HepG2 (cell line): Measurements from ENCODE around the gene MDM4. TPM values are rescaled to one million over a fixed set of nuclear protein-coding genes. Genes with fewer than 3 reads are reported as not detected.

Source experiments
- ATAC-seq: fragments of 200-7000 bp; cut with Tn5 transposase; 3 replicates; pipeline ENCODE4 v1.9.1; 2020; ENCODE audit warnings: mild to moderate bottlenecking, moderate library complexity
- BruUV-seq: library from RNA; stranded (reverse); fragments of 400-500 nt; replicated peaks from 2 replicates; lab custom pipeline; 2021; lab: Mats Ljungman, UMichigan
- CTCF ChIA-PET: fragments of 300-600 bp; formaldehyde crosslinking; extraction: SDS; loops from one replicate; lab custom pipeline; 2021; ENCODE audit warnings: low total read pairs, inconsistent platforms, low intra/inter-chr PET ratio; lab: Yijun Ruan, JAX
- POLR2A ChIA-PET: fragments of 350-600 bp; sonication (Branson Sonifier 250); formaldehyde crosslinking; loops from one replicate; lab custom pipeline; 2020; ENCODE audit warnings: antibody characterized with exemption, inconsistent platforms; lab: Yijun Ruan, JAX
- DNase-seq: peaks from one replicate; pipeline ENCODE4 v3.0.0-alpha.2; 2015; ENCODE audit warnings: low spot score
- FAIRE-seq: peaks from 3 replicates; lab custom pipeline; 2011; peaks lifted over from hg19 to GRCh38; lab: Jason Lieb, UNC
- H2AFZ ChIP-seq: one replicate; pipeline ENCODE4 v1.6.1; 2011; ENCODE audit warnings: low read length, inconsistent platforms
- H3K27ac ChIP-seq: fragments of 300-600 bp; 3 replicates; pipeline ENCODE4 v1.8.0; 2011; ENCODE audit warnings: mixed run types, mild to moderate bottlenecking, mixed read lengths, low read length, inconsistent platforms; ENCODE audit not compliant: insufficient read depth; ENCODE audit errors: extremely low read length
- H3K27me3 ChIP-seq, 2 experiments: fragments of 200-600 bp in 1 of 2; 2 replicates in 1 of 2; 3 replicates in 1 of 2; pipeline versions ENCODE4 v1.6.0 to v1.8.0; 2011; ENCODE audit warnings: low read length in 2 of 2, mild to moderate bottlenecking in 2 of 2, moderate library complexity in 2 of 2, inconsistent platforms in 1 of 2; ENCODE audit not compliant: insufficient read depth in 2 of 2, control insufficient read depth in 1 of 2
- H3K36me3 ChIP-seq, 2 experiments: fragments of 200-600 bp in 1 of 2; replicated peaks in 1 of 2; 2 replicates in 1 of 2; 3 replicates in 1 of 2; pipeline versions ENCODE4 v1.5.1 to v1.8.0; 2011; ENCODE audit warnings: low read length in 2 of 2, inconsistent platforms in 1 of 2; ENCODE audit not compliant: insufficient read depth in 2 of 2, control insufficient read depth in 1 of 2
- H3K4me1 ChIP-seq: 2 replicates; pipeline ENCODE4 v1.5.1; 2012; ENCODE audit warnings: low read length, inconsistent platforms; ENCODE audit not compliant: insufficient read depth
- H3K4me2 ChIP-seq: 2 replicates; pipeline ENCODE4 v1.6.0; 2011; ENCODE audit warnings: low read depth, low read length, inconsistent platforms
- H3K4me3 ChIP-seq, 3 experiments: fragments of 200-600 bp in 1 of 3; sonication (generic), shearing (Covaris generic) in 1 of 3; replicated peaks in 1 of 3; 2 replicates each; pipeline ENCODE4 v1.5.1; 2011 to 2016; ENCODE audit warnings: low read length in 3 of 3, inconsistent platforms in 2 of 3, low read depth in 2 of 3, mild to moderate bottlenecking in 2 of 3, control low read depth in 1 of 3, mixed read lengths in 1 of 3; ENCODE audit not compliant: insufficient read depth in 1 of 3
- H3K79me2 ChIP-seq: one replicate; pipeline ENCODE4 v1.6.1; 2011; ENCODE audit warnings: low read length, inconsistent platforms; ENCODE audit not compliant: insufficient read depth
- H3K9ac ChIP-seq: 2 replicates; pipeline ENCODE4 v1.6.0; 2011; ENCODE audit warnings: mild to moderate bottlenecking, low read depth, low read length, inconsistent platforms; ENCODE audit not compliant: insufficient read depth
- H3K9me3 ChIP-seq: 2 replicates; pipeline ENCODE4 v1.5.1; 2012; ENCODE audit warnings: mild to moderate bottlenecking, low read length
- H4K20me1 ChIP-seq: 2 replicates; pipeline ENCODE4 v1.6.0; 2011; ENCODE audit warnings: inconsistent platforms, mild to moderate bottlenecking, low read length, moderate library complexity; ENCODE audit not compliant: insufficient read depth
- CBFB ChIP-seq: sonication (generic); formaldehyde crosslinking; IDR thresholded peaks from 2 replicates; pipeline ENCODE4 v1.4.0; 2020; ENCODE audit warnings: missing genetic modification reagents
- CHCHD3 ChIP-seq: sonication (generic); formaldehyde crosslinking; IDR thresholded peaks from 2 replicates; pipeline ENCODE4 v1.8.0; 2022; ENCODE audit warnings: mild to moderate bottlenecking, missing genetic modification reagents, moderate library complexity
- FOXM1 ChIP-seq: sonication (generic); formaldehyde crosslinking; IDR thresholded peaks from 2 replicates; pipeline ENCODE4 v1.5.0; 2020; ENCODE audit warnings: missing genetic modification reagents
- JUNB ChIP-seq: sonication (generic); formaldehyde crosslinking; IDR thresholded peaks from 2 replicates; pipeline ENCODE4 v1.8.0; 2022; ENCODE audit warnings: missing genetic modification reagents, mild to moderate bottlenecking, borderline replicate concordance
- NAIF1 ChIP-seq: sonication (generic); formaldehyde crosslinking; IDR thresholded peaks from 2 replicates; pipeline ENCODE4 v1.5.0; 2020; ENCODE audit warnings: mild to moderate bottlenecking, missing genetic modification reagents, borderline replicate concordance
- NFKB2 ChIP-seq: sonication (generic); formaldehyde crosslinking; IDR thresholded peaks from 2 replicates; pipeline ENCODE4 v1.4.0; 2020; ENCODE audit warnings: missing genetic modification reagents, borderline replicate concordance
- STAG1 ChIP-seq: sonication (generic); formaldehyde crosslinking; IDR thresholded peaks from 2 replicates; pipeline ENCODE4 v1.4.0; 2020; ENCODE audit warnings: missing genetic modification reagents
- TCF7L2 ChIP-seq: IDR thresholded peaks from 2 replicates; pipeline ENCODE4 v1.6.1; 2011; ENCODE audit warnings: mild to moderate bottlenecking, low read depth, low read length, moderate library complexity
- U2AF2 ChIP-seq: fragments of 200-400 bp; formaldehyde crosslinking; IDR thresholded peaks from 2 replicates; pipeline ENCODE4 v1.6.1; 2017; ENCODE audit warnings: low read depth, mild to moderate bottlenecking, low read length
- ZNF598 ChIP-seq: sonication (generic); formaldehyde crosslinking; IDR thresholded peaks from 2 replicates; pipeline ENCODE4 v1.5.1; 2020; ENCODE audit warnings: mild to moderate bottlenecking, missing genetic modification reagents, borderline replicate concordance
- WGBS: methylation state at CpG from one replicate; pipeline ENCODE4 v1.1.6; 2017; ENCODE audit warnings: low lambda C conversion rate; 5-methylcytosine and 5-hydroxymethylcytosine counted together
- in situ Hi-C: cut with HindIII; loops from 2 replicates; pipeline ENCODE4 v1.10.0; 2017; ENCODE audit warnings: low pct_unique_long_range_greater_than_20kb; ENCODE audit not compliant: extremely low pct_ligation_motif_present
- intact Hi-C: fragments of 100-400 bp; cut with micrococcal nuclease; formaldehyde crosslinking; loops from one replicate; pipeline ENCODE4 v1.10.0; 2022; ENCODE audit not compliant: unreplicated experiment
- polyA plus RNA-seq, 8 experiments: library from polyadenylated mRNA; depleted of rRNA in 3 of 8; stranded (reverse) in 7 of 8; unstranded in 1 of 8; fragments of >200 nt; fragmentation: Illumina TruSeq in 4 of 8; extraction: Trizol in 4 of 8; gene quantifications; 2 replicates each; pipeline versions ENCODE4 v1.2.1 to v1.2.3, GENCODE V29; 2011 to 2016; ENCODE audit warnings: low read depth in 4 of 8, missing spikeins in 1 of 8, mixed read lengths in 1 of 8; ENCODE audit not compliant: insufficient read depth in 1 of 8
- total RNA-seq, 5 experiments: library from RNA; depleted of rRNA; stranded (reverse); fragments of >200 nt; fragmentation: Illumina TruSeq; extraction: Trizol; gene quantifications; 2 replicates each; pipeline ENCODE4 v1.2.3, GENCODE V29; 2016; ENCODE audit warnings: low read depth in 1 of 5
- TF ChIP-seq, protein P1 (sequence below): sonication (generic); formaldehyde crosslinking; IDR thresholded peaks from 2 replicates; pipeline ENCODE4 v1.5.1; 2020; ENCODE audit warnings: mild to moderate bottlenecking, missing genetic modification reagents, borderline replicate concordance
- TF ChIP-seq, protein P2 (sequence below): sonication (generic); formaldehyde crosslinking; IDR thresholded peaks from 2 replicates; pipeline ENCODE4 v1.8.0; 2022; ENCODE audit warnings: low read depth, missing genetic modification reagents
- TF ChIP-seq, protein P3 (sequence below): sonication (generic); formaldehyde crosslinking; IDR thresholded peaks from 2 replicates; pipeline ENCODE4 v1.5.1; 2020; ENCODE audit warnings: missing genetic modification reagents, mild to moderate bottlenecking, borderline replicate concordance
- TF ChIP-seq, protein P4 (sequence below): sonication (generic); formaldehyde crosslinking; IDR thresholded peaks from 2 replicates; pipeline ENCODE4 v1.8.1; 2023; ENCODE audit warnings: mild to moderate bottlenecking, missing genetic modification reagents

Gene MDM4
- total and polyA plus RNA-seq, 2 of the 13 experiments (the other 11 are each of a cell fraction or from before 2014, with no cell fraction given), result 14.9 to 19.0 TPM

DNA sequence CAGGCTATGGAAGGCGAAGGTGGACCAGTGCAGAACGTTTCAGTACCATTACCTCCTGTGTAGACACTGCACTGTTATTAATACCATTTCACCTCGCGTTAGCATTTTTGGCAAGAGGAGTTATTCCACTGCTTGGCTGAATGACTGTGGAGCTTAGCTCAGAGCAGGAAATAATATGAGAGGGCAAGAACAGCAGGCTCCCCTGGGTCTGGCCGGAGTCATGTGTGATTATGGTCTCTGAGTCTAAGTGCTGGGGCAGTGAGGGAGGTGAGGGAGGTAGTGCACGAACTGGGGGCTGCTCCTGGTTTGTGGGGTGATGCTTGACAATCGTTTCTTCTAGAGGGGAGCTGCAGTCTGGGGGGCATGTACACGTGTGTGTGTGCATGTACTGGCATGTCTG, 82.9 kb downstream of the MDM4 start:
- in situ Hi-C loops, result no loop called here
- Histone ChIP-seq H3K27ac (no peak overlapping the region), H3K79me2 (no peaks in the 10 kb centered on the region), H3K9me3 (no peaks in the 10 kb centered on the region), H3K4me2 (no peak overlapping the region), H3K4me3 (no peak overlapping the region), H3K9ac (no peak overlapping the region), H2AFZ (no peak overlapping the region), H3K27me3 (peaks cover 0 to 9% of the 10 kb centered on the region in 2 experiments; a peak in 1 of 5 replicates), H3K4me1 (0 out of 2 replicates have a peak, but pooled peaks cover 5% of the 10 kb centered on the region), H3K36me3 (no peaks in the 10 kb centered on the region), H4K20me1 (no peaks in the 10 kb centered on the region)
- ATAC-seq, result no peak
- CTCF ChIA-PET, result no interaction called here
- no peak for TF ChIP-seq FOXM1 (CRISPR knock-in tag)
- TF ChIP-seq, protein P1, sequence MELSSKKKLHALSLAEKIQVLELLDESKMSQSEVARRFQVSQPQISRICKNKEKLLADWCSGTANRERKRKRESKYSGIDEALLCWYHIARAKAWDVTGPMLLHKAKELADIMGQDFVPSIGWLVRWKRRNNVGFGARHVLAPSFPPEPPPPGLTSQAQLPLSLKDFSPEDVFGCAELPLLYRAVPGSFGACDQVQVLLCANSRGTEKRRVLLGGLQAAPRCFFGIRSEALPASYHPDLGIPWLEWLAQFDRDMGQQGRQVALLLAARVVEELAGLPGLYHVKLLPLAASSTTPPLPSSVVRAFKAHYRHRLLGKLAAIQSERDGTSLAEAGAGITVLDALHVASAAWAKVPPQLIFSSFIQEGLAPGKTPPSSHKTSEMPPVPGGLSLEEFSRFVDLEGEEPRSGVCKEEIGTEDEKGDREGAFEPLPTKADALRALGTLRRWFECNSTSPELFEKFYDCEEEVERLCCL (CRISPR knock-in tag), result no peak
- no peak for TF ChIP-seq U2AF2
- no peak for TF ChIP-seq TCF7L2
- TF ChIP-seq STAG1 (CRISPR knock-in tag), result no peak
- intact Hi-C loops, result no loop called here
- POLR2A ChIA-PET, result no interaction called here
- no peak for DNase-seq
- no TSS peak for BruUV-seq
- 26% methylated on average over 8 of the region's 8 CpGs for WGBS
- FAIRE-seq, result no peak

DNA sequence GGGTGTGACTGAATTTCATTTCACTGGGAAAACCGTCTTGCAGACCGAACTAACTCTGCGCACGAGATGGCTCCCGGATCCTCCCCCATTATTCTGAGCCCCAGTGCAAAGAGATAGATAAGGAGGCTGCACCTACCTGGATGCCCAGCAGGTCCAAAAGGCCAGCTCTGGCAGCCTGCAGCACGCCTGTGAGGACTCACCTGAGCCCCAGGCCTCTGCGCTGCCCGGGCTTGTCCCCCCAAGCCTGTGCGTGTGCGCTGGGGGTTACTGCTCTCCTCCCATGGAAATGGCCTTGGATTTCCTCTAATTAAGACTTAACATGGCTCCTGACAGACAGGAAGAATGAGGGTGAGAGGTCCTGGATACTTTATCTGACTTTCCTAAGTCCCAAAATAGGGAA, 83.4 kb downstream of the MDM4 start:
- Histone ChIP-seq H2AFZ (no peak overlapping the region), H3K4me1 (0 out of 2 replicates have a peak, but pooled peaks cover 5% of the 10 kb centered on the region), H3K4me2 (no peak overlapping the region), H3K9me3 (no peaks in the 10 kb centered on the region), H3K27ac (no peak overlapping the region), H3K4me3 (no peak overlapping the region), H3K79me2 (no peaks in the 10 kb centered on the region)
- CTCF ChIA-PET, result no interaction called here
- DNase-seq (no peak), ATAC-seq (no peak)
- BruUV-seq, result no TSS peak
- 59% methylated on average over 8 of the region's 10 CpGs for WGBS
- TF ChIP-seq CHCHD3 (CRISPR knock-in tag) (no peak), JUNB (CRISPR knock-in tag) (no peak), NFKB2 (no peak), NAIF1 (CRISPR knock-in tag) (no peak), CBFB (CRISPR knock-in tag) (no peak), ZNF598 (no peak)
- TF ChIP-seq, protein P2, sequence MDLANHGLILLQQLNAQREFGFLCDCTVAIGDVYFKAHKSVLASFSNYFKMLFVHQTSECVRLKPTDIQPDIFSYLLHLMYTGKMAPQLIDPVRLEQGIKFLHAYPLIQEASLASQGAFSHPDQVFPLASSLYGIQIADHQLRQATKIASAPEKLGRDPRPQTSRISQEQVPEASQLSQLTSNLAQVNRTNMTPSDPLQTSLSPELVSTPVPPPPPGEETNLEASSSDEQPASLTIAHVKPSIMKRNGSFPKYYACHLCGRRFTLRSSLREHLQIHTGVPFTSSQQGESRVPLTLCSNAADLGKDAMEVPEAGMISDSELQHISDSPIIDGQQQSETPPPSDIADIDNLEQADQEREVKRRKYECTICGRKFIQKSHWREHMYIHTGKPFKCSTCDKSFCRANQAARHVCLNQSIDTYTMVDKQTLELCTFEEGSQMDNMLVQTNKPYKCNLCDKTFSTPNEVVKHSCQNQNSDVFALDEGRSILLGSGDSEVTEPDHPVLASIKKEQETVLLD, result no peak
- TF ChIP-seq, protein P3, sequence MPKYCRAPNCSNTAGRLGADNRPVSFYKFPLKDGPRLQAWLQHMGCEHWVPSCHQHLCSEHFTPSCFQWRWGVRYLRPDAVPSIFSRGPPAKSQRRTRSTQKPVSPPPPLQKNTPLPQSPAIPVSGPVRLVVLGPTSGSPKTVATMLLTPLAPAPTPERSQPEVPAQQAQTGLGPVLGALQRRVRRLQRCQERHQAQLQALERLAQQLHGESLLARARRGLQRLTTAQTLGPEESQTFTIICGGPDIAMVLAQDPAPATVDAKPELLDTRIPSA, result no peak
- TF ChIP-seq, protein P4, sequence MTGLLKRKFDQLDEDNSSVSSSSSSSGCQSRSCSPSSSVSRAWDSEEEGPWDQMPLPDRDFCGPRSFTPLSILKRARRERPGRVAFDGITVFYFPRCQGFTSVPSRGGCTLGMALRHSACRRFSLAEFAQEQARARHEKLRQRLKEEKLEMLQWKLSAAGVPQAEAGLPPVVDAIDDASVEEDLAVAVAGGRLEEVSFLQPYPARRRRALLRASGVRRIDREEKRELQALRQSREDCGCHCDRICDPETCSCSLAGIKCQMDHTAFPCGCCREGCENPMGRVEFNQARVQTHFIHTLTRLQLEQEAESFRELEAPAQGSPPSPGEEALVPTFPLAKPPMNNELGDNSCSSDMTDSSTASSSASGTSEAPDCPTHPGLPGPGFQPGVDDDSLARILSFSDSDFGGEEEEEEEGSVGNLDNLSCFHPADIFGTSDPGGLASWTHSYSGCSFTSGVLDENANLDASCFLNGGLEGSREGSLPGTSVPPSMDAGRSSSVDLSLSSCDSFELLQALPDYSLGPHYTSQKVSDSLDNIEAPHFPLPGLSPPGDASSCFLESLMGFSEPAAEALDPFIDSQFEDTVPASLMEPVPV, result no peak
- TF ChIP-seq, all 625 proteins: peak for 0
- FAIRE-seq, result no peak
- H3K9ac ChIP-seq, result no peak overlapping the region
- H3K36me3 ChIP-seq, result no peaks in the 10 kb centered on the region
- POLR2A ChIA-PET, result no interaction called here
- peaks cover 0 to 9% of the 10 kb centered on the region in 2 experiments; a peak in 1 of 5 replicates for H3K27me3 ChIP-seq
- intact Hi-C loops, result no loop called here
- no peaks in the 10 kb centered on the region for H4K20me1 ChIP-seq
- in situ Hi-C loops, result no loop called here
